Measurements from ENCODE around the gene NLGN2. TPM values are rescaled to one million over a fixed set of nuclear protein-coding genes. Genes with fewer than 3 reads are reported as not detected.

Gene NLGN2
- polyA plus RNA-seq, 1 donor from 2014 or later: 13.8 TPM

GRCh38 chr17:7419819-7420610 lies 12.4 kb downstream of the NLGN2 start, which contains the start of gene SPEM1:
Gene SPEM1 (plus strand): TSS chr17:7420324. CDS start chr17:7420385, 61 bp downstream.
- H3K9me2 ChIP-seq (ENCODE audit: insufficient read depth, low read length): no peaks in the 10 kb centered on the region
- no peaks in the 10 kb centered on the region for H3K79me2 ChIP-seq (replicated peaks; ENCODE audit: insufficient read depth, low read length)
- H3K36me3 ChIP-seq (ENCODE audit: insufficient read depth, low read length): no peaks in the 10 kb centered on the region
- no peaks in the 10 kb centered on the region for H3F3A ChIP-seq (ENCODE audit: insufficient read depth, low read length, poor library complexity, severe bottlenecking)
- peaks cover 4% of the 10 kb centered on the region for H4K20me1 ChIP-seq (ENCODE audit: insufficient read depth)
- TF ChIP-seq TAF1 (IDR thresholded peaks at IDR 0.05; ENCODE audit: low read depth) (no peak), POLR2AphosphoS5 (IDR thresholded peaks at IDR 0.05) (peak; percentile 4), SMC3 (conservative IDR thresholded peaks at IDR 0.05; ENCODE audit: poor library complexity) (no peak), EP300 (conservative IDR thresholded peaks at IDR 0.05; ENCODE audit: poor library complexity, severe bottlenecking) (no peak), CTCF (IDR thresholded peaks at IDR 0.05; ENCODE audit: poor library complexity, severe bottlenecking) (no peak), MXI1 (conservative IDR thresholded peaks at IDR 0.05; ENCODE audit: poor library complexity, severe bottlenecking) (no peak), RAD21 (conservative IDR thresholded peaks at IDR 0.05) (no peak), EZH2 (IDR thresholded peaks at IDR 0.05; ENCODE audit: borderline replicate concordance, insufficient read depth, low read length, poor library complexity, severe bottlenecking) (no peak)
- no peaks in the 10 kb centered on the region for H3K9me3 ChIP-seq (ENCODE audit: low read length)
- H2AFZ ChIP-seq (ENCODE audit: low read depth, low read length): no peak within 1 kb of the TSS
- H3K27me3 ChIP-seq (ENCODE audit: insufficient read depth, low read depth, low read length): no peaks in the 10 kb centered on the region
- H3K4me2 ChIP-seq (ENCODE audit: low read length): no peak within 1 kb of the TSS
- no peak within 1 kb of the TSS for H3K9ac ChIP-seq (ENCODE audit: low read length)
- H3K4me3 ChIP-seq (ENCODE audit: low read length): no peak within 1 kb of the TSS
- H3K27ac ChIP-seq (ENCODE audit: low read length): no peak within 1 kb of the TSS

- Histone ChIP-seq H3K27me3 (ENCODE audit: insufficient read depth, low read depth, low read length) (no peaks in the 10 kb centered on the region), H3K9me2 (ENCODE audit: insufficient read depth, low read length) (no peaks in the 10 kb centered on the region), H4K20me1 (ENCODE audit: insufficient read depth) (peaks cover 3% of the 10 kb centered on the region), H3K27ac (ENCODE audit: low read length) (no peak overlapping the region), H3K4me3 (ENCODE audit: low read length) (no peak overlapping the region), H2AFZ (ENCODE audit: low read depth, low read length) (no peak overlapping the region), H3K79me2 (replicated peaks; ENCODE audit: insufficient read depth, low read length) (no peaks in the 10 kb centered on the region), H3K9me3 (ENCODE audit: low read length) (no peaks in the 10 kb centered on the region), H3F3A (ENCODE audit: insufficient read depth, low read length, poor library complexity, severe bottlenecking) (no peaks in the 10 kb centered on the region), H3K4me2 (ENCODE audit: low read length) (no peak overlapping the region), H3K9ac (ENCODE audit: low read length) (no peak overlapping the region), H3K36me3 (ENCODE audit: insufficient read depth, low read length) (no peaks in the 10 kb centered on the region)
- TF ChIP-seq RAD21 (conservative IDR thresholded peaks at IDR 0.05): no peak
- TF ChIP-seq TAF1 (IDR thresholded peaks at IDR 0.05; ENCODE audit: low read depth): no peak
- no peak for TF ChIP-seq CTCF (IDR thresholded peaks at IDR 0.05; ENCODE audit: poor library complexity, severe bottlenecking)
- TF ChIP-seq EP300 (conservative IDR thresholded peaks at IDR 0.05; ENCODE audit: poor library complexity, severe bottlenecking): no peak
- TF ChIP-seq EZH2 (IDR thresholded peaks at IDR 0.05; ENCODE audit: borderline replicate concordance, insufficient read depth, low read length, poor library complexity, severe bottlenecking): no peak
- no peak for TF ChIP-seq POLR2AphosphoS5 (IDR thresholded peaks at IDR 0.05)
- no peak for TF ChIP-seq SMC3 (conservative IDR thresholded peaks at IDR 0.05; ENCODE audit: poor library complexity)
- no peak for TF ChIP-seq MXI1 (conservative IDR thresholded peaks at IDR 0.05; ENCODE audit: poor library complexity, severe bottlenecking)
- TF ChIP-seq, protein P1, sequence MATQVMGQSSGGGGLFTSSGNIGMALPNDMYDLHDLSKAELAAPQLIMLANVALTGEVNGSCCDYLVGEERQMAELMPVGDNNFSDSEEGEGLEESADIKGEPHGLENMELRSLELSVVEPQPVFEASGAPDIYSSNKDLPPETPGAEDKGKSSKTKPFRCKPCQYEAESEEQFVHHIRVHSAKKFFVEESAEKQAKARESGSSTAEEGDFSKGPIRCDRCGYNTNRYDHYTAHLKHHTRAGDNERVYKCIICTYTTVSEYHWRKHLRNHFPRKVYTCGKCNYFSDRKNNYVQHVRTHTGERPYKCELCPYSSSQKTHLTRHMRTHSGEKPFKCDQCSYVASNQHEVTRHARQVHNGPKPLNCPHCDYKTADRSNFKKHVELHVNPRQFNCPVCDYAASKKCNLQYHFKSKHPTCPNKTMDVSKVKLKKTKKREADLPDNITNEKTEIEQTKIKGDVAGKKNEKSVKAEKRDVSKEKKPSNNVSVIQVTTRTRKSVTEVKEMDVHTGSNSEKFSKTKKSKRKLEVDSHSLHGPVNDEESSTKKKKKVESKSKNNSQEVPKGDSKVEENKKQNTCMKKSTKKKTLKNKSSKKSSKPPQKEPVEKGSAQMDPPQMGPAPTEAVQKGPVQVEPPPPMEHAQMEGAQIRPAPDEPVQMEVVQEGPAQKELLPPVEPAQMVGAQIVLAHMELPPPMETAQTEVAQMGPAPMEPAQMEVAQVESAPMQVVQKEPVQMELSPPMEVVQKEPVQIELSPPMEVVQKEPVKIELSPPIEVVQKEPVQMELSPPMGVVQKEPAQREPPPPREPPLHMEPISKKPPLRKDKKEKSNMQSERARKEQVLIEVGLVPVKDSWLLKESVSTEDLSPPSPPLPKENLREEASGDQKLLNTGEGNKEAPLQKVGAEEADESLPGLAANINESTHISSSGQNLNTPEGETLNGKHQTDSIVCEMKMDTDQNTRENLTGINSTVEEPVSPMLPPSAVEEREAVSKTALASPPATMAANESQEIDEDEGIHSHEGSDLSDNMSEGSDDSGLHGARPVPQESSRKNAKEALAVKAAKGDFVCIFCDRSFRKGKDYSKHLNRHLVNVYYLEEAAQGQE (IDR thresholded peaks at IDR 0.05; ENCODE audit: borderline replicate concordance): no peak
Observed at GRCh38 chr17:7421186-7421585, 13.5 kb downstream of the NLGN2 start.
